ENCODE measurements around the gene ENDOG.

DNA sequence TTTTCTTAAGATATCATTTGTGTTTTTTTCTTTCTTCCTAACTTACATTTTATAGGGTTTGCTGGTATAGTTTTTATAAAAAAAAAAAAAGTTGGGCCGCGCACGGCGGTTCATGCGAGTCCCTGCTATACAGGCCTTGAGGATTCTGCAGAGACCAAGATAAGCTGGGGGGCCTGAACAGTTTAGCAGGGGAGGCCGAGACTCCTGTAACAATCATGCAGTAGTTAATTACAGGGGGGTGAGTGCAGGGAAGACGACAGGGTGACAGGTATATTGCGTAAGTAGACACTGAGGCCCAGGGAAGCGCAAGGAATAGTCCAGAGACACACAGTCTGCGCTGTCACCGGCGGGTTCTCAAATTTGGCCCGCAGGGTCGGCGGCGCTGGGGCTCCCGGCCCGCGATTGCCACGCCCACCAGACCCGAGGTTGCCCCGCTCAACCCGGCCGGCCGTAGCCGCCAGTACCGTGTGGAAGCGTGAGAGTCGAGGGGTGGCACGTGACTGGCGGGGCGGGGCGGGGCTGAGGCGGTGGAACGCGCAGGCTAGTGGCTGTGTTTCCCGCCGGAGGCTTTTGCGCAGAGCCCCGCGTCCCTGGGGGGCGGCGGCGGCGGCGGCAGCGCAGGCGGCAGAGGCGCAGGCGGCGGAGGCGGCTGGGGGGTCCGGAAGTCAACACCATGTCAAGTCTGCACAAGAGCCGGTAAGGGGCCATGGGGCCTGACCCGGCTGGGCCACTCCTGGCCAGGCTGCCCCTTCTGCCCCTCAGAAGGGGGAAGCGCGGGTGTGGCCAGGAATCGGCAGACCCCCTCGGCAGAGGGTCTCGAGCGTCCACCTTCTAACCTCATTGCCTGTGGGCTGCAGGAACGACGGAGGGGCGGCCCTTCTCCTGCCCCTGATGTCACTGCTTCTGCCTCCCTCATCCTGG lies 31.4 kb upstream of the ENDOG start, which contains the start of gene TBC1D13:
- no peak for TF ChIP-seq CTCF (IDR thresholded peaks at IDR 0.05; ENCODE audit: low read depth, low read length)
- TF ChIP-seq EZH2phosphoT487 (IDR thresholded peaks at IDR 0.05; ENCODE audit: low read depth) = no peak
